H1 (cell line): ENCODE measurements around the gene TARP. TPM values are rescaled to one million over a fixed set of nuclear protein-coding genes. Genes with fewer than 3 reads are reported as not detected.

Experiments
- polyA plus RNA-seq, 7 experiments: library from polyadenylated mRNA; depleted of rRNA in 3 of 7; stranded (reverse) in 5 of 7; unstranded in 2 of 7; fragments of >200 nt in 5 of 7; fragments of 200-250 nt in 2 of 7; gene quantifications; 1 replicate in 5 of 7; 2 replicates in 1 of 7; 4 replicates in 1 of 7; pipeline versions ENCODE4 v1.2.1 to v1.2.3, GENCODE V29; 2011 to 2013; ENCODE audit warnings: missing spikeins in 2 of 7, mixed read lengths in 2 of 7
- small RNA-seq: library from polyadenylated mRNA; stranded (forward); fragments of <200 nt; extraction: miRNeasy Mini kit (QIAGEN cat#:217004); gene quantifications from one replicate; pipeline ENCODE3, GENCODE V24; 2013; ENCODE audit not compliant: insufficient read depth
- total RNA-seq: library from RNA; stranded (reverse); fragmentation: NEBNext Ultra II Directional; extraction: Animal tissue kit (Norgen Biotek cat#: 25700); gene quantifications from 2 replicates; pipeline ENCODE4 v1.2.1, GENCODE V29; 2021

The TARP gene

Small RNA genes within 50 kb of the gene (small RNA-seq; reads per million reads assigned to genes)
- gene TRGJ1: not detected
- gene TRGJ2: not detected
- gene TRGJP: not detected
- gene TRGJP1: not detected
- gene TRGJP2: not detected
- not detected for gene TRGVA

Other genes starting within 250 kb of the TARP start
- gene STARD3NL, start 95.4 kb downstream of the TARP start, total RNA-seq: 33.1 and 40.5 TPM in 2 replicates
- 15.6 and 27.1 TPM in 2 replicates for gene STARD3NL, start 95.4 kb downstream of the TARP start, polyA plus RNA-seq (2011; rRNA removed)